HG03520 (cell line): Measurements from ENCODE around the gene MAML3.

Experiments used
- ATAC-seq: cut with Tn5 transposase; IDR thresholded peaks from one replicate; pipeline ENCODE4 v1.9.1; 2021; ENCODE audit warnings: mild to moderate bottlenecking, moderate library complexity; ENCODE audit not compliant: unreplicated experiment

Gene MAML3

GRCh38 chr4:139907001-139907809 is 246.8 kb downstream of the MAML3 start:
- no peak for ATAC-seq

- no peak for ATAC-seq
Measured at GRCh38 chr4:139905489-139905888, 248.5 kb downstream of the MAML3 start.

GRCh38 chr4:139904406-139904805 is 249.6 kb downstream of the MAML3 start:
- ATAC-seq = no peak

GRCh38 chr4:139903845-139904244 is 250.1 kb downstream of the MAML3 start:
- no peak for ATAC-seq

GRCh38 chr4:139902321-139903320 is 251.4 kb downstream of the MAML3 start:
- no peak for ATAC-seq

GRCh38 chr4:139901531-139902320 is 252.3 kb downstream of the MAML3 start:
- no peak for ATAC-seq

- ATAC-seq = no peak
Measured at GRCh38 chr4:139900964-139901376, 253.0 kb downstream of the MAML3 start.

- ATAC-seq = no peak
Measured at GRCh38 chr4:139899346-139899745, 254.6 kb downstream of the MAML3 start.

GRCh38 chr4:139898293-139898692 is 255.7 kb downstream of the MAML3 start:
- no peak for ATAC-seq

GRCh38 chr4:139896091-139896604 is 257.8 kb downstream of the MAML3 start:
- ATAC-seq = no peak

- no peak for ATAC-seq
Measured at GRCh38 chr4:139893801-139894200, 260.2 kb downstream of the MAML3 start.

- ATAC-seq = no peak
Measured at GRCh38 chr4:139892973-139893736, 260.8 kb downstream of the MAML3 start.

GRCh38 chr4:139890816-139891215 is 263.2 kb downstream of the MAML3 start:
- no peak for ATAC-seq

GRCh38 chr4:139889901-139890300 is 264.1 kb downstream of the MAML3 start:
- no peak for ATAC-seq

GRCh38 chr4:139889264-139889663 is 264.7 kb downstream of the MAML3 start:
- no peak for ATAC-seq

- ATAC-seq = no peak
Measured at GRCh38 chr4:139887962-139888735, 265.8 kb downstream of the MAML3 start.

- ATAC-seq = no peak
Measured at GRCh38 chr4:139887376-139887802, 266.6 kb downstream of the MAML3 start.

GRCh38 chr4:139886798-139887197 is 267.2 kb downstream of the MAML3 start:
- no peak for ATAC-seq

GRCh38 chr4:139884438-139884837 is 269.5 kb downstream of the MAML3 start:
- no peak for ATAC-seq
